Measurements from ENCODE around the gene STEAP2. TPM values are rescaled to one million over a fixed set of nuclear protein-coding genes. Genes with fewer than 3 reads are reported as not detected.
"Not testable (repeated sequence)": the region's sequence is repeated elsewhere in the genome, so short reads cannot be mapped to it uniquely, and the experiment has no call there.

STEAP2 gene
- total and polyA plus RNA-seq, 2 donors: 8.7 to 31.4 TPM

DNA sequence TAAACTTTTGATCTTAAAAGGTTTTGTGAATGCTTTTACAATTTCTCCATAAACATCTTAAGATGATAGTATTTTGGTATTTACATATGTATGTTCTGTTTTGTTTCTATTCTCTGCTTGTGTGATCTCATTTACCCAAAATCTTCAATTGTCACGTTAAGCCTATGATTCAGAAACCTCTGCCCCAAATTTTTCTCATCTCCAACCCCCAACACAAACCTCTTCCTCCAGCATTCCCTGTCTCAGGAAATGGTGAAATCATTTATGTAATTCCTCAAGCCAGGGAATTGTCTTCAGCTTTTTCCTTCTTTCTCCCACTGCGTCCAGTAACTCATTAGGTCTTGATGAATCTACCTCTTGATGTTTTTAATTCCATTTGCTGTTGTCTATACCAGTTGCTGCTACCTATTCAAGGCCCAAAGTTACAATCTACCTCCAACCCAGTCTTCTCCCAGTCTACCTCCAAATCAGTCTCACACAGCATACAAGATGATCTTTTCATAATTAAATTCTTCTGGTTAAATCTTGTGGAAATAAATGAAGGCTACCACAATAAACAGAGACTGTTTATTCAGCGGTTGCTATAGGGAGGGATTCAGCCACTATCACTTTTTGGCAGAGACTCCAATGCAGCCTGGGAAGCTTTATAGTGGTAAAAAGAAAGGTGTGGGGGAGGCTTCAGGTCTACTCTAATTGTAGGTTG lies 39.2 kb downstream of the STEAP2 start:
- H3K27ac ChIP-seq (ENCODE audit: low read depth): no peak overlapping the region
- WGBS: 50% methylated on average over 3 of the region's 3 CpGs
- no peak for DNase-seq (ENCODE audit: extremely low spot score)
- H3K4me1 ChIP-seq (ENCODE audit: insufficient read depth): no peaks in the 10 kb centered on the region
- no peak overlapping the region for H3K4me3 ChIP-seq (ENCODE audit: low read depth, low read length)
- no peaks in the 10 kb centered on the region for H3K36me3 ChIP-seq (ENCODE audit: insufficient read depth)

GRCh38 chr7:90251304-90251635 lies 39.7 kb downstream of the STEAP2 start:
- H3K4me1 ChIP-seq (ENCODE audit: insufficient read depth): no peaks in the 10 kb centered on the region
- no peak overlapping the region for H3K4me3 ChIP-seq (ENCODE audit: low read depth, low read length)
- WGBS: 47% methylated on average over 1 of the region's 1 CpG
- no peak overlapping the region for H3K27ac ChIP-seq (ENCODE audit: low read depth)
- no peak for DNase-seq (ENCODE audit: extremely low spot score)
- no peaks in the 10 kb centered on the region for H3K36me3 ChIP-seq (ENCODE audit: insufficient read depth)

DNA sequence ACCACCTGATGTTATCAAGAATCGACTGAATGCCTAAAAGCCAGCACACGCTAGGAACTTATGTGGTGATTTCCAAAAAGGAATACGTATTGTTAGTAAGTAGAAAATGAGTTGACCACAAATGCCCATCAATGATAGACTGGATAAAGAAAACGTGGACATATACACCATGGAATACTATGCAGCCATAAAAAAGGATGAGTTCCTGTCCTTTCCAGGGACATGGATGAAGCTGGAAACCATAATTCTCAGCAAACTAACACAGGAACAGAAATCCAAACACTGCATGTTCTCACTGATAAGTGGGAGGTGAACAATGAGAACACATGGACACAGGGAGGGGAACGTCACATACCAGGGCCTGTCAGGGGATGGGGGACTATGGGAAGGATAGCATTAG lies 44.5 kb downstream of the STEAP2 start:
- not testable (repeated sequence) for H3K4me3 ChIP-seq (ENCODE audit: low read depth, low read length); DNase-seq (ENCODE audit: extremely low spot score); H3K4me1 ChIP-seq (ENCODE audit: insufficient read depth); H3K36me3 ChIP-seq (ENCODE audit: insufficient read depth); H3K27ac ChIP-seq (ENCODE audit: low read depth)
- WGBS: 96% methylated on average over 5 of the region's 5 CpGs

DNA sequence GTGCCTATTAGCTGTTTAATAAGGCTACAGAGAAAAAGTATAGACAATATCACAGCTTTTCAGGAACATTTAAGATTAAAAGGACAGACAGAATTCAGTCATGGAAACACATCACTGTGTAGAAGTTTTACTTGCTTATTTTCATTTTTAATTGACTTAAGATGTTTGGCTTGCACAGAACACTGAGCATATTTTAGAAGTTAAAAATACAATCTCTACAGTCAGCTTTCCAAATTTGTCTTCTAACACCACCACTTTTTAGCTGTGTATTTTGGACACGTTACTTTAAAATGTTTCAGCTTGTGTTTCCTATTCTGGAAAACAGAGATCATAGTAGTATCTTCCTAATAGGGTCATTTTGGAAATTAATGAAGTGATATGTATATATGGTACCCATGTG lies 45.2 kb downstream of the STEAP2 start:
- no peak for DNase-seq (ENCODE audit: extremely low spot score)
- no peaks in the 10 kb centered on the region for H3K36me3 ChIP-seq (ENCODE audit: insufficient read depth)
- H3K4me1 ChIP-seq (ENCODE audit: insufficient read depth): no peaks in the 10 kb centered on the region
- no peak overlapping the region for H3K27ac ChIP-seq (ENCODE audit: low read depth)
- 74% methylated on average over 1 of the region's 1 CpG for WGBS
- no peak overlapping the region for H3K4me3 ChIP-seq (ENCODE audit: low read depth, low read length)

DNA sequence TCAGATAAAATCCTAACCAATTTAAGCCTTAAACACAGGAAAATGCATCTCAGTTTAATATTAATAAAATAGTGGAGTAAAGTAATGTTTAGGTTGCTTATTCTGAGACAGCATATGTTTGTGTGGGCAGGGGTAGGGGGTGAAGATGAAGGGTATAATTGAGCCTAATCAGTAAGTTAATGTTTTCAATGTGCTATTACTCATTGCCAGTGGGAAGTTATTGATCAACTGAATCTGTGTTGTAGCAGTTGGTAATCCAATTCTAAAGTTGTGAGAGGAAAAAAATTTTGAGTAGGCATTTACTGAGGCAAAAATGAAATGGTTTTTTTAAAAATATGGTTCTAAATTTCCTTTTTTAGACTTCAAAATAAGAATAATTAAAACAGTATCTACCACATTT lies 49.9 kb downstream of the STEAP2 start:
- no peak for DNase-seq (ENCODE audit: extremely low spot score)
- H3K36me3 ChIP-seq (ENCODE audit: insufficient read depth): no peaks in the 10 kb centered on the region

GRCh38 chr7:90262438-90262837 lies 50.9 kb downstream of the STEAP2 start:
- Histone ChIP-seq H3K4me3 (ENCODE audit: low read depth, low read length) (no peak overlapping the region), H3K27ac (ENCODE audit: low read depth) (no peak overlapping the region), H3K36me3 (ENCODE audit: insufficient read depth) (no peaks in the 10 kb centered on the region), H3K4me1 (ENCODE audit: insufficient read depth) (no peaks in the 10 kb centered on the region)
- DNase-seq (ENCODE audit: extremely low spot score): no peak

More for the DNA sequence above, 49.9 kb downstream of the STEAP2 start:
- no peak overlapping the region for H3K27ac ChIP-seq (ENCODE audit: low read depth)
- no peaks in the 10 kb centered on the region for H3K4me1 ChIP-seq (ENCODE audit: insufficient read depth)
- no peak overlapping the region for H3K4me3 ChIP-seq (ENCODE audit: low read depth, low read length)

DNA sequence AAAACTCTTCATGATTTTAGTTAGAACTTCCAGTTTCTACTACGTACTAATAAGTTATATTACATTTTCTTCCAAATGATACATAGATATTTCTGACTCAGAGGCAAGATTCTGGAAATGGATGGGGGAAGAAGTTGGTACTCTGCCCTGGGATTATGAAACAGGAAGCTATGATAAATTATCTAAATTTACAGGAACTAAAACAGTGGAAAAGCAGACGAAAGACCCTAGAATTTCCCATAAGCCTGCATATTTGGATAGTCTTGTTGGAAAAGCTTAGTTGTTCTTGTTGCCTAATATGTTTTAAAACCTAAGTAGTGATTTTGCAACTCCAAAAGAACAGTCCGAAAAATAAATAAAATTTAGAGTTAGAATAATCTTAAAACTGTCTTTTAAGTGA lies 55.3 kb downstream of the STEAP2 start:
- Histone ChIP-seq H3K36me3 (ENCODE audit: insufficient read depth) (no peaks in the 10 kb centered on the region), H3K4me3 (ENCODE audit: low read depth, low read length) (no peak overlapping the region), H3K27ac (ENCODE audit: low read depth) (no peak overlapping the region), H3K4me1 (ENCODE audit: insufficient read depth) (no peaks in the 10 kb centered on the region)
- DNase-seq (ENCODE audit: extremely low spot score): no peak
- WGBS: 48% methylated on average over 3 of the region's 3 CpGs

- WGBS: 78% methylated on average over 5 of the region's 5 CpGs
- Histone ChIP-seq H3K4me1 (ENCODE audit: insufficient read depth) (no peaks in the 10 kb centered on the region), H3K36me3 (ENCODE audit: insufficient read depth) (no peaks in the 10 kb centered on the region), H3K4me3 (ENCODE audit: low read depth, low read length) (no peak overlapping the region), H3K27ac (ENCODE audit: low read depth) (peak overlapping the region; percentile 10)
- no peak for DNase-seq (ENCODE audit: extremely low spot score)
These were observed 55.8 kb downstream of the STEAP2 start for GRCh38 chr7:90267263-90267858.

GRCh38 chr7:90269163-90269562 lies 57.6 kb downstream of the STEAP2 start:
- H3K4me1 ChIP-seq (ENCODE audit: insufficient read depth): no peaks in the 10 kb centered on the region
- H3K36me3 ChIP-seq (ENCODE audit: insufficient read depth): no peaks in the 10 kb centered on the region
- WGBS: 52% methylated on average over 1 of the region's 1 CpG
- no peak for DNase-seq (ENCODE audit: extremely low spot score)
- H3K4me3 ChIP-seq (ENCODE audit: low read depth, low read length): no peak overlapping the region
- H3K27ac ChIP-seq (ENCODE audit: low read depth): no peak overlapping the region

DNA sequence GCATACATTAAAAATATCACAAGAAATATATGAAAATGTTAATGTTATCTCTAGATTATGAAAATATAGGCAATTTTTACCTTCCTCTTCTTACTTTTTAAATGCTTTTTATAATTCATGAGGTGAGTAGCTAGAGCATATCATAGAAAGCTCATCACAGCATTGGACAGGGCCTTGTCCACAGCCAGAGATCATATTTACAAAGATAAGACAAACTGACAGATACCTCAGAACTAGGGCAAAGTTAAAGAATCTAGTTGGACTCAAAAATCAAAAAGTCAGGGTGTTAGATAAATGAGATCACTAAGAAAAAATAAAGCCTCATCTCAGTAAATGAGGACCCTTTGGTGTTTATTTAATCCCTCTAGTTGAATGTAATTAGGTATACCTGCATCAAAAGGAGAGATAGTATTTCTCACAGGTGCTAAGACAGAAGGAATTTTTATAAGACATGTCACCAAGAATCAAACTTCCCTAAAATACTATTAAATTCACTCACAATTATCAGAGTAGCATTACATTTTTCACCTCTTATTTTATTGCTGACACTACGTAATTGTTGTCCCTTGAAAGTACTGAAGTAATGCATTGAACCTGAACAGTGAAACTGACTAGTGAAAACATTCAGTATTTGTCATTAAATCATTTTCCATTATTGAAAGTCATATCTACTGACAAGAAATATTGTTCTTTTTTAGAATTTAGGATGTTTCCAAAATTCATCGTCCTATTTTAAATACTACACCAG lies 59.1 kb downstream of the STEAP2 start:
- WGBS: 96% methylated on average over 2 of the region's 2 CpGs
- no peak overlapping the region for H3K27ac ChIP-seq (ENCODE audit: low read depth)

GRCh38 chr7:90271753-90272152 lies 60.2 kb downstream of the STEAP2 start:
- no peaks in the 10 kb centered on the region for H3K36me3 ChIP-seq (ENCODE audit: insufficient read depth)
- no peak overlapping the region for H3K4me3 ChIP-seq (ENCODE audit: low read depth, low read length)
- WGBS: 71% methylated on average over 2 of the region's 2 CpGs
- DNase-seq (ENCODE audit: extremely low spot score): no peak
- no peak overlapping the region for H3K27ac ChIP-seq (ENCODE audit: low read depth)
- H3K4me1 ChIP-seq (ENCODE audit: insufficient read depth): no peaks in the 10 kb centered on the region

More for the DNA sequence above, 59.1 kb downstream of the STEAP2 start:
- H3K4me3 ChIP-seq (ENCODE audit: low read depth, low read length): no peak overlapping the region
- H3K36me3 ChIP-seq (ENCODE audit: insufficient read depth): no peaks in the 10 kb centered on the region
- H3K4me1 ChIP-seq (ENCODE audit: insufficient read depth): no peaks in the 10 kb centered on the region
- no peak for DNase-seq (ENCODE audit: extremely low spot score)

DNA sequence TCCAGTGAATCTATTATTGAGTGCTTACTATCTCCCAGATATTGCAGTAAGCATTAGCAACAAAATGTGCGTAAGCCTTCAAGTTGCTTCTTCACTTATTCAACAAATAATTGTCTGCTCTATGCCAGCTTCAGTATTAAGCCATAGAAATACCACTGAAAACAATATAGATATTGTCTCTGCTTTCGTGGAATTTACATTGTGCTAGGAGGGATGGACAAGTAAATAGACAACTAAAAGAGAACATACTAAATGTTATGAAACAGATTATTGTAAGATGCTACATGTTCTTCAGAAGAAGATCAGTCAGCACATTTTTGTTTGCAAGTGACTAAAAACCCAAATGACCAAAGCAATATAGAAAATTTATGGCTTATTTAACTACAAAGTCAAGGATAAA lies 60.7 kb downstream of the STEAP2 start:
- H3K27ac ChIP-seq (ENCODE audit: low read depth): no peak overlapping the region
- H3K36me3 ChIP-seq (ENCODE audit: insufficient read depth): no peaks in the 10 kb centered on the region
- 91% methylated on average over 2 of the region's 2 CpGs for WGBS
- no peak overlapping the region for H3K4me3 ChIP-seq (ENCODE audit: low read depth, low read length)
- no peaks in the 10 kb centered on the region for H3K4me1 ChIP-seq (ENCODE audit: insufficient read depth)
- DNase-seq (ENCODE audit: extremely low spot score): no peak

- H3K27ac ChIP-seq (ENCODE audit: low read depth): no peak overlapping the region
- H3K4me3 ChIP-seq (ENCODE audit: low read depth, low read length): no peak overlapping the region
- no peaks in the 10 kb centered on the region for H3K36me3 ChIP-seq (ENCODE audit: insufficient read depth)
- no peaks in the 10 kb centered on the region for H3K4me1 ChIP-seq (ENCODE audit: insufficient read depth)
- no peak for DNase-seq (ENCODE audit: extremely low spot score)
These were observed 62.6 kb downstream of the STEAP2 start for GRCh38 chr7:90274161-90274560.

- H3K4me1 ChIP-seq (ENCODE audit: insufficient read depth): no peaks in the 10 kb centered on the region
- H3K27ac ChIP-seq (ENCODE audit: low read depth): no peak overlapping the region
- 68% methylated on average over 5 of the region's 5 CpGs for WGBS
- H3K4me3 ChIP-seq (ENCODE audit: low read depth, low read length): no peak overlapping the region
- DNase-seq (ENCODE audit: extremely low spot score): no peak
- H3K36me3 ChIP-seq (ENCODE audit: insufficient read depth): no peaks in the 10 kb centered on the region
These were observed 64.6 kb downstream of the STEAP2 start for GRCh38 chr7:90276033-90276728.

All from urinary bladder (tissue), 4 donors.